ENCODE measurements around the gene PTPN20.

The PTPN20 gene

GRCh38 chr10:47022311-47023131 is 111.3 kb downstream of the PTPN20 start:
- DNase-seq: no peak

GRCh38 chr10:47023237-47024045 is 112.2 kb downstream of the PTPN20 start:
- no peak for DNase-seq

GRCh38 chr10:47024046-47024322 is 112.8 kb downstream of the PTPN20 start:
- no peak for DNase-seq

- DNase-seq: peak; percentile 70
Observed at GRCh38 chr10:47024399-47025252, 113.4 kb downstream of the PTPN20 start.

GRCh38 chr10:47025253-47025539 is 114.0 kb downstream of the PTPN20 start:
- DNase-seq: no peak

GRCh38 chr10:47025540-47026300 is 114.5 kb downstream of the PTPN20 start:
- no peak for DNase-seq

- DNase-seq: no peak
Observed at GRCh38 chr10:47026301-47027107, 115.3 kb downstream of the PTPN20 start.

GRCh38 chr10:47027108-47027783 is 116.0 kb downstream of the PTPN20 start:
- DNase-seq: no peak

- DNase-seq: no peak
Observed at GRCh38 chr10:47027784-47028260, 116.6 kb downstream of the PTPN20 start.

GRCh38 chr10:47028466-47028865 is 117.2 kb downstream of the PTPN20 start:
- DNase-seq: no peak

GRCh38 chr10:47029181-47030009 is 118.2 kb downstream of the PTPN20 start:
- no peak for DNase-seq

GRCh38 chr10:47030191-47030703 is 119.0 kb downstream of the PTPN20 start:
- no peak for DNase-seq

GRCh38 chr10:47031211-47031900 is 120.1 kb downstream of the PTPN20 start:
- DNase-seq: no peak

GRCh38 chr10:47031901-47032465 is 120.8 kb downstream of the PTPN20 start:
- no peak for DNase-seq

- DNase-seq: no peak
Observed at GRCh38 chr10:47033081-47033480, 121.9 kb downstream of the PTPN20 start.

- no peak for DNase-seq
Observed at GRCh38 chr10:47033541-47034270, 122.5 kb downstream of the PTPN20 start.

- no peak for DNase-seq
Observed at GRCh38 chr10:47034441-47035051, 123.3 kb downstream of the PTPN20 start.

Data from activated CD8-positive, alpha-beta memory T cell treated with anti-CD3 and anti-CD28 coated beads, Interleukin-2, amount 50 U/mL, for 4 hours (primary cell).